Fibroblast of upper back skin (primary cell): Measurements from ENCODE around the gene MFSD12.

ENCODE experiments used
- DNase-seq: peaks from one replicate; pipeline ENCODE4 v3.0.0-alpha.2; 2013

Gene MFSD12

DNA sequence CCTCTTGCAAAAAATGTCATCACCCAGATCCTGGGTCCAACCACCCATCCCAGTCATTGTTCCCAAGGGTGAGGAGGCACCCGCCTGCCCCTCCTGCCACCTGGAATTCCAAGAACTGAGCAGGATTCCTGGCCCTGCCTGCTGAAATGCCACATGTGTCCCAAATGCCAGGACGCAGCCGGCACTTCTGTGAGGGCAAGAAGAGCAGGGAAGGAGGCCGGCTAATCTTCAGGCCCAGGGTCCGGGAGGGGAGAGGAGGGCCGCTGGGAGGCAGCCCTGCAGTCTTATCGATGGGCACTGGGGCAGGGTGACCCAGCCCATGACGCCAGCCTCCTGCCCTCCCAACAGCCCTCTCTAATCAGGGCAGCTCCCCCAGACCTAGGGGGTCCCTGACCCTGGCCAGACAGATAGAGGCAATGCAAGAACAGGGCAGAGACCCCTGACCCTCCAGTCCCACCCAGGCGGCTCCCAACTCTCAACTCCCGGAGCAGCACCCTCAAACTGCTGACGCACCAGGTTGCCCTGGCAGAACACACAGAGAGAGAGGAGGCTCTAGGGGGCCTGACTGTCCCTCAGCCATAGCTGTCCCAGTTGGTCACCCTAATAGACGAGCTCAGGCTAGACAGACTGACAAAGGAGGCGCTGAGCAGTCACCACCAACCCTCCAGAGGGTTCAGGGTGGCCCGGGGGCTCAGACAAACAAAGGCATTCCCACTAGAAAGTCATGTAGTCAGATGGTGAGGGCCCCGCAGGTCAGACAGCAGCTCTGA, 1.5 kb downstream of the MFSD12 start:
- DNase-seq = no peak

DNA sequence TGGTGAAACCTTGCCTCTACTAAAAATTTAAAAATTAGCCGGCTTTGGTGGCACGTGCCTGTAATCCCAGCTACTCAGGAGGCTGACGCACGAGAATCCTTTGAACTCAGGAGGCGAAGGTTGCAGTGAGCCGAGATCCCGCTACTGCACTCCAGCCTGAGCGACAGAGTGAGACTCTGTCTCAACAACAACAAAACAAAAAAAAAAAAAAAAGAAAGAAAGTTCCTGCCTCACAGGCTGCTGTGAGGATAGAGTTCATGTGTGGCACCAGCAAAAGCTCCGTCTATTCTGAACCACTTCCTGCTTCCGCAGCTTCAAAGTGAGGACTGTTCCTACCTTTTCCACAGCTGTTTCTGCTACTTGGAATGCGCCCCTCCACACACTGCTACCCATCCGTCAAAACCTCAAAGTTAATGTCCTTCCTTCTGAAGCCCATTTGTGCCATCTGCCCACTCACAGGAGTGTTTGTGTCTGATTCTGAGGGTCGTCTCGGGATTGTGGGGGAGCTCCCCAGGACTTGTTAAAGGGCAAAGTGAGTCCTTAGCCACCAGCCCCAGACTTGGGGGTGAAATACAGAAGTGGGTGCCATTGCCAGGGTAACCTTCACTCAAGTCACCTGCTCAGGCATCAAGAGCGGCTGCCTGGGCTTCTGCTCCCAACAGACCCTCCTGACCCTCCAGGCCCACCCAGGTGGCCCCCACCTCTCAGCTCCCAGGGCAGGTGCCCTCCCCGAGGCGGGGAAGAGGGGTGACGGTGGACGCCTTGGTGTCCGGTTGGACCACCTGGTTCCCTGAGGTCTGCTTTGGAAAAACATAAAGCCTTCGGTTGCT, 2.9 kb downstream of the MFSD12 start:
- DNase-seq = no peak

GRCh38 chr19:3551792-3552095, 5.6 kb downstream of the MFSD12 start:
- no peak for DNase-seq

GRCh38 chr19:3550947-3551791, 6.2 kb downstream of the MFSD12 start:
- no peak for DNase-seq

DNA sequence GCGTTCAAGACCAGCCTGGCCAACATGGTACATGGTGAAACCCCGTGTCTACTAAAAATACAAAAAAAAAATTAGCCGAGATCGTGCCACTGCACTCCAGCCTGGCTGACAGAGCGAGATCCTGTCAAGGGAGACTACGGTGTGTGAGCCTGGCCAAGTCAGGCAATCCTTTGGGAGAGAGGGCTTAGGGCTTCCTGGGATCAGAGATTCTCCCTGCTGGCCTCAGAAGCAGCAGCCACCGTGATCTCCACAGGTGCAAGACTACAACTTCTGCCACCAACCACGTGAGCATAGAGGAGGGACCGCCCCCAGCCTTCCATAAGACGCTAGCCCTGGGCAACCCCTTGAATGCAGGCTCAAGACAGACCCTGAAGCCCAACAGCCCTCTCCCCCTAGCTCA, 7.6 kb downstream of the MFSD12 start:
- no peak for DNase-seq

GRCh38 chr19:3548606-3549005, 8.8 kb downstream of the MFSD12 start:
- no peak for DNase-seq

DNA sequence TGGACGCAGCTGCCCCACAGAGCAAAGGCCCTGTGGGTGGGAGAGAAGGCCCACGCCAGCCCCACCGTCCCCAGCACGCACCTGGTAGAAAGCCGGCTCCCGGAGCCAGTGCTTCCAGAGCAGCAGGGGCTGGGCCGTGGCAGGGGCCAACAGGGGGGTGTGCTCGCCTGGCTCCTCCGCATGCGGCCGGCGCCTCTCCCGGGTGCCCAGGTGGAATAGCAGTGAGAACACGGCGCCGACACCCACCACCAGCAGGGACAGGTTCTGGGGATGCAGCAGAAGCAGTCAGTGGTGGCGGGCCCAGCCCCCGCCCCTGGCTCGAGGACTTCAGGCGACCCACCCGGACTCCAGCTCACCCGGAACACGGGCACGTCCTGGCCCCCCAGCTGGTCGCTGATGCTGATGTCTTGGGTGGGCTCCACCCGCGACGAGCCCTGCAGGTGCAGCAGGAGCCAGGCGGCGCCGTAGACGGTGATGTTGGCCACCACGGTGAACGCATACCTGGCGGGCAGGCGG, 9.6 kb downstream of the MFSD12 start:
- no peak for DNase-seq

DNA sequence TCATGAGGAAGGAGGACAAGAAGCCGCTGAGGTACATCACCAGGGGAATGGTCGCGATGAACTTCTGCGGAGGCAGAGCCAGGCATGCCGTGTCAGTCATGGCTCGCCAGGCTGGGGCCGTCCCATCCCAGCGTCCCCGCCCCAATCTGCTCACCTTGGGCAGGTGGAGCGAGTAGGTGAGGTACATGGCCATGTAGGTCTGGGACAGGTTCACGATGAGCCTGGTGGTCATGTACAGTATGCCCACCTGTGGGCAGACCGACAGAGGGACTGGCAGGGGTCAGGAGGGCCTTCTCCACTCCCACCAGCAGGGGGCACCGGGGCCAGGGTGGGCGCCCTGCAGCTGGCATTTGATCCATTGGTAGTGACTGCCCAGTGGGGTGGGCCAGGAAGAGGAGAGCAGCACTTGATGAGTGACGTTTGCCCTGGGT, 10.1 kb downstream of the MFSD12 start:
- no peak for DNase-seq

- DNase-seq = no peak
These were observed 11.3 kb downstream of the MFSD12 start for GRCh38 chr19:3546119-3546518.

DNA sequence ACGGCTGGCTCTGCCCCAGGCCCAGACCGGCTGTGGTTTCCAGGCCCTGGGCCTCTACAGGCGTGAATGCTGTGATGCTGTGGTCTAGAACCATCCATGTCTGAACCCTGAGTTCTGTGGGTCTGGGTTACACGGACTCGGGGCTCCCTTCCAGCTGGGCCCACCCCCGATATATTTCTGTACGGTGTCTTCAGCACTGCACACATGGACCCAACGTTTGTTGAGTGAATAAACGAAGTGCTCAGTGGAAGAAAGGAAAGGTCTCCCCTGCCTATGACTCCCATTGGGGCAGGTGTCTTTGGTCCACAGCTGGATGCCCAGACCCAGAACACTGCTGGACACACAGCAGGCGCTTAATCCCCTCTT, 11.7 kb downstream of the MFSD12 start:
- no peak for DNase-seq

DNA sequence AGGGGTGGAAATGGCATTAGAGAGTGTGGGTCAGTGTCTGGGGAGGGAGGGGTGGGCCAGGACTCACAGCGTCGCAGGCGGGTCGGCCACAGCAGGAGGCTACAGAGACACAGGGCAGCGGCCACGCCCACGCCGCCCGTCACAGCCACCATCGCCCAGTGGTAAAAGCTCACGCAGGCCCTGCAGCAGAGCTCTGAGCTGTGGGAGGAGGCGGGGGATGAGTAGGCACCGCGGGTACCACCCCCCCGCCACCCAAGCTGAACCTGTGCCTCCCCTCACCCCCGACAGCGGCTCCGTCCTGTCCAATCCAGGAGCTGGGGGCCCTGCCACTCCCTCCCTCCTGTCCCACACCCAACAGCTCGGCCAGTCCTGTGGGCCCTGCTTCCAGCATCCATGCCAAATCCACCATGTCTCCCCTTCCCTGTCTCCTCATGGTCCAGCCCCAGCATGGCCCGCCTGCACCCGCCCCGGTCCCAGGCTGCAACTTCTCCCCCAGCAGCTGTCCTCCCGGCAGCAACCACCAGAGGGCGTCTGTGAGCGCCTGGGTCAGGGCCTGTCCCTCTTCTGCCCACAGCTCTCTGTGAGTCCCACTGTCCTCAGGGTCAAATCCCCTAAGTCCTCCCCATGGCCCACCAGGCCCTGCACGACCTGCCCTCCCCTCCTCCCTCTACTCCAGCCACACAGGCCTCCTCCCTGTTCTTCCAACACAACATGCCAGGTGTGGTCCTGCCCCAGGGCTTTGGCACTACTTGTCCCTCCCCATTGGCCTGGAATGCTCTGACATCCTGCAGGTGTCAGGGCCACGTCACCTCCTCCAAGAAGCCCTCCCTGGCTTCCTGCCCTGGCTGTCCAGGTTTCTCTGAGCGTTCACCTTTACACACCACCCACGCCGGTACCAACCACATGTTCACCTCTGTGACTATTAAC, 12.4 kb downstream of the MFSD12 start:
- DNase-seq = peak; percentile 37

DNA sequence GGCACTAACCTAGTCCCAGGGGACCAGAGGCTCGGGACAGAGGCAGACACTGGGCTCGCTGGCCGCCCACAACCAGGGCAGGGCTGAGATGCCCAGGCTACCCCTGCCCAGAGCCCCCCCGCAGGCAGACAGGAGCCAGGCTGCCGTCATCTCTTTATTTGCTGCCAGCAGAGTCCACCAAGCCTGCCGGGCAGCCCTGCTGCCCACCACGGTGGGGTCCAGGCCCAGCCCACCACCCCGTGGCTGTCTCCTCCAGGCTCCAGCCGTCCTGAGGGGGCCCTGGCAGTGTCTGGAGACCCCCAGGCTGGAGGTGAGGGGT, 13.4 kb downstream of the MFSD12 start:
- no peak for DNase-seq

DNA sequence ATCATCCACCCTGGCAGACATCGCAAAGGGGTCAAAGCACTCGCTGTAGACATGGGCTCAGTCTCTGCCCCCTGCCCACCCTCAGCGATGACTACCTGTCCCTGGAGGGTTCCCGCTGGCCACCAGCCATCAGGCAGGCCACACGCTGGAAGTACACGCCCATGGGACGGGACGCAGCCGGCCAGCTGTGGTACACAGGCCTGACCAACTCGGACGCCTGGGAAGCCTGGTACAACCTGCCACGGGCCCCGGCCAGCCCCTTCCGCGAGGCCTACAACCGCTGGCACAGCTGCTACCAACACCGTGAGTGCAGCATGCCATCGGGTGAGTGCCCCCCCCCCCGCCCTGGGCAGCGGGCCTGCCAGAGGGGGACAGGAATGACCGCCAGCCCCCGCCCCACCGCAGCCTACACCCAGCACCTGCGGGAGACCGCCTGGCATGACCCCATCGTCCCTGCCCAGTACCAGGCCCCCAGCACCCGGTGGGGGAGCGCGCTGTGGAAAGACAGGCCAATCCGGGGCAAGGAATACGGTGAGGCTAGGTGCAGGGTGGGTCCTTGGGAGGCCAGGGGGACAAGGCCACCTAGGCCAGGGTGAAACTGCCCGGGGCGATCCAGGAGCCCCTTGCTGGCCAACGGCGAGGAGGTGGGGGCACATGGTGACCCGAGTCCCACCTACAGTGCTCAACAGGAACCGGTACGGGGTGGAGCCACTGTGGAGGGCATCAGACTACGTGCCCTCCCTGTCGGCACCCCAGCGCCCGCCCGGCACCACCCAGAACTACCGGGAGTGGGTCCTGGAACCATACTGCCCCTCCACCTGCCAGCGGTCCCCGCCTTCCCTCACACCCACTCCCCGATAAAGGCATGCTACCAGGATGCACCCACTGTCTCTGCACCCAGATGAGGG, 14.0 kb downstream of the MFSD12 start:
- no peak for DNase-seq

- no peak for DNase-seq
These were observed 17.6 kb downstream of the MFSD12 start for GRCh38 chr19:3539756-3540118.

GRCh38 chr19:3538965-3539755, 18.2 kb downstream of the MFSD12 start, which contains the start of gene TEKTIP1:
TEKTIP1 (plus strand) TSS chr19:3539174; CDS start chr19:3539178, 4 bp downstream.
- no peak for DNase-seq

DNA sequence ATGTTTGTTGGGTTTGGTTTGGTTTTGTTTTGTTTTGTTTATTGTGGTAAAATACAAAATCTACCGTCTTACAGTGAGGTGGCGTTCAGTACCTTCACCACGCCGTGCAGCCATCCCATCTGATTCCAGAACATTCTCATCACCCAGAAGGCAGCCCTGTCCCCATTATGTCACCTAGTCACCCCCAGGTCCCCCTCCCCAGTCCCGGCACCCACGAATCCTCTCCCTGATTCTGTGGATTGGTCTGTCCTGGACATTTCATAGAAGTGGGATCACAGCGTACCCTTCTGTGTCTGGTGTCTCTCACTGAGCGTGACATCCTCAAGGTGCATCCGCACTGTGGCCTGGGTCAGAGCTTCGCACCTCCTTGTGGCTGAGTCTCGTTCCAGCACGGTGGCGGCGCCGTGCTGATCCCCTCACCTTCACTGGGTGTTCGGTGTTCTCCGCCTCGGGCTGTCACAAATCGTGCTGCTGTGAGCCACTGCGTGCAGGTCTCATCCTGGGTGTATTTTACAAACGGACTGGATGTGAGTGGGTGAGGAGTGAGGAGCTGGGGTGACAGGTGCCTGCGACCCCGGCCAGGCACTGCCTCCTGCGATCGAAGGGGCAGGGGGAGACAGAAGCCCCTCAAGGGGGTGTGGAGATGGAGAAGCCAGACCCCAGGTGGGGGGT, 19.0 kb downstream of the MFSD12 start:
- no peak for DNase-seq

GRCh38 chr19:3537438-3538240, 19.7 kb downstream of the MFSD12 start:
- DNase-seq = no peak

- DNase-seq = no peak
These were observed 20.3 kb downstream of the MFSD12 start for GRCh38 chr19:3537101-3537437.
